ENCODE data around the gene TXNDC5.

Gene TXNDC5

GRCh38 chr6:7851780-7852179 is 58.8 kb downstream of the TXNDC5 start:
- no peak for DNase-seq (ENCODE audit: low read depth)

- DNase-seq (ENCODE audit: low read depth) = no peak
Measured at GRCh38 chr6:7848229-7848628, 62.4 kb downstream of the TXNDC5 start.

- DNase-seq (ENCODE audit: low read depth) = no peak
Measured at GRCh38 chr6:7846966-7847818, 63.4 kb downstream of the TXNDC5 start.

GRCh38 chr6:7841781-7842468 is 68.7 kb downstream of the TXNDC5 start:
- no peak for DNase-seq (ENCODE audit: low read depth)

GRCh38 chr6:7836371-7837026 is 74.1 kb downstream of the TXNDC5 start:
- DNase-seq (ENCODE audit: low read depth) = no peak

- DNase-seq (ENCODE audit: low read depth) = no peak
Measured at GRCh38 chr6:7833751-7834070, 76.9 kb downstream of the TXNDC5 start.

- no peak for DNase-seq (ENCODE audit: low read depth)
Measured at GRCh38 chr6:7832904-7833750, 77.5 kb downstream of the TXNDC5 start.

Data from activated T-helper 1 cell treated with Interleukin-2 at 50 U/mL for 16 hours (primary cell).